NK-92 (cell line): Measurements from ENCODE around the gene CSRNP2.
"Not testable (repeated sequence)": the region's sequence is repeated elsewhere in the genome, so short reads cannot be mapped to it uniquely, and the experiment has no call there.

ENCODE experiments used
- DNase-seq: peaks from one replicate; lab custom pipeline; 2025; ENCODE audit not compliant: unreplicated experiment; lab: John Stamatoyannopoulos, UW

CSRNP2 gene

GRCh38 chr12:51028126-51028812, 55.1 kb downstream of the CSRNP2 start:
- DNase-seq, result no peak

DNA sequence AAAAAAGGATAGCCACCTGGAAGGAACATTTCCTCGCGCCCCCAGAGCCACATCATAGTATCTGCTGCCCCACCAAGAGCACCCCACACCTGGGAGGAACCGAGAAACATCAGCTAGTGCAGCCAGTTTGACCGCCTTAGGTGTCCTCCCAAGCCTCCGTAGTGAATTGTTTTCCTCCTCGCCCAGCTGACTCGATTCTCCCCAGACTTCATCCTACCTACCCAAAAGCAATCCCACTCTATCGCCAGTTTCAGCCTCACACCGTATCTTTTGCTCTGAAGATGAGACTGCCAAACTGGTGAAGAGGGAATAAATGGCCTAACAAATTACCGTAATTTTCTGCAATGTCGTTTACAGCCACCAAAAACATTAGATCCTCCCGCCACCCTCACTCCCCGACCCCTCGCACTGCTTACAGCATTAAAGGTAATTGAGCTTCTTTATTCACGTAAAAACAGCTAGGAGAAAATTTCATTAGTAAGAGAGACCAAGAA, 56.0 kb downstream of the CSRNP2 start:
- no peak for DNase-seq

- DNase-seq, result peak; percentile 63
Measured at GRCh38 chr12:51025836-51026638, 57.4 kb downstream of the CSRNP2 start, which contains the start of gene SLC11A2. TSS of gene SLC11A2 (minus strand) at chr12:51026384. CDS start at chr12:51010728, 15,656 bp downstream.

- DNase-seq, result no peak
Measured at GRCh38 chr12:51025338-51025835, 58.0 kb downstream of the CSRNP2 start.

DNA sequence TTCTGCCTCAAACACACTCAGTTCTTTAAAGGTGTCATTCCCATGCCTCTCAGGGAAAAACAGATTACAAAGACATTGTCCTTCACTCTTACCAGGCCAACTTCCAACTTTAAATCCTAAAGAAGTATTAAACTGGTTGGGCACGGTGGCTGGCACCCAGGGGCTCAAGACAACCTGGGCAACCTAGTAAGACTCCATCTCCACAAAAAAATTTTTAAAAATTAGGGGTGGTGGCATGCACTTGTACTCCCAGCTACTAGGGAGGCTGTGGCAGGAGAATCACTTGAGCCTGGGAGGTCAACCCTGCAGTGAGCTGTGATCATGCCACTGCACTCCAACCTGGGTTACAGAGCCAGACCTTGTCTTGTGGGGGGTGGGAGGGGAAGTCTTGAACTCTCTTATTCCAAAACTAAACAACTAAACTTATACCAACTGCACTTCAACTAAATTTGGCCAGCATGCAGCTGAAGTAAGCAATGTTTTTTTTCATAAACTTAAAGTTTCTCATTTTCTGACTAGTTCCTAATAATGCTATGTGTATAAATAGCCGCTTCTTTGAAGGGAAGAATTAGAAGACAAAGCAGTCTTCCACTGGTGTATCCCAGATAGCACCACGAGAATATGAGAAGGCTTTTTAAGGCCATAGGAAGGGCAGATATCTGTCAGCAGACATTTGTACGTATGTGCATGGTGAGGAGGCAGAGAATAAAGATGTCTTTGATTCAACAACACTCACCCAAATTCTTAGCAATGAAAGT, 59.6 kb downstream of the CSRNP2 start:
- DNase-seq, result no peak

GRCh38 chr12:51021694-51022093, 61.7 kb downstream of the CSRNP2 start:
- no peak for DNase-seq

GRCh38 chr12:51020448-51021182, 62.8 kb downstream of the CSRNP2 start:
- no peak for DNase-seq

DNA sequence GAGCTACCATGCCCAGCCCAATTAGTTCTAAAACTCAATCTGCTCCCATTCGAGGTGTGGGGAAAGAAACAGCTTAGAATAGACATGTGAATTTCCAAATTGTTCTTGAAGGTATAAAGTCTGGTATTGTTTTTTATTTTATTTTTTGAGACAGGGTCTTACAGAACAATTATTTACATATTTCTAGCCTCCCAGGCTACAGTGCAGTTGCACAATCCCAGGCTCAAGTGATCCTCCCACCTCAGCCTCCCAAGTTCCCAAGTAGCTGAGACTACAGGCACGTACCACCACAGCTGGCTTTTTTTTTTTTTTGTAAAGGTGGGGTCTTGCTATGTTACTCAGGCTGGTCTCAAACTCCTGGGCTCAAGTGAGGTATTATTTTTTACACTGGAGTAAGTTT, 63.5 kb downstream of the CSRNP2 start:
- no peak for DNase-seq

- no peak for DNase-seq
Measured at GRCh38 chr12:51018956-51019355, 64.4 kb downstream of the CSRNP2 start.

DNA sequence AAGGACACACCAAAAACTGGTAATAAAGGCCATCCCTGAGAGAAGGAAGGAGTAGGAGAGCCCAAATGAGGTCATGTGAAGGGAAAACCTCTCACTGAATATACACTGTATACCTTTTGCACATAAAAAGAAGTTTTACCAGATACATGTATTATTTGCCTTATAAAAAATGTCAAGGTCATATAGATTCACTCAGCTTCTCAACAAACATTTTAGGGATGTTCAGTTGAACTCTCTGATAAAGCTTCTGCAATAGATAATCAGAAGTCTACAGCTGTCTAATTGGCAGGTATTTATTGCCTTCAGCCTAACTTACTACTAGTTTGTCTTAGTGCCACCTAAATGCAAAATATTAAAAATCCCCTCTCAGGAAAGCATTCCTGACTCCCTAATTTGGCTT, 65.9 kb downstream of the CSRNP2 start:
- DNase-seq, result no peak

DNA sequence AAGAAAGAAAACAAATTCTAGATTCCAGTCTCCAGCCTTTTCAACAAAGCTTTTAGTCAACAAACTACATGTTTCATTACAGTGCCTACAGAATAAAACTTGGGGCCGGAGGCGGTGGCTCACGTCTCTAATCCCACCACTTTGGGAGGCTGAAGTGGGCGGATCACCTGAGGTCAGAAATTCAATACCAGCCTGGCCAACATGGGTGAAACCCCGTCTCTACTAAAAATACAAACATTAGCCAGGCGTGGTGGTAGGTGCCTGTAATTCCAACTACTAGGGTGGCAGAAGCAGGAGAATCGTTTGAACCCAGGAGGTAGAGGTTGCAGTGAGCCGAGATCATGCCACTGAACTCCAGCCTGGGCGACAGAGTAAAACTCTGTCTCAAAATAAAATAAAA, 68.9 kb downstream of the CSRNP2 start:
- not testable (repeated sequence) for DNase-seq

- no peak for DNase-seq
Measured at GRCh38 chr12:51013441-51013840, 70.0 kb downstream of the CSRNP2 start.

- no peak for DNase-seq
Measured at GRCh38 chr12:51012570-51013236, 70.7 kb downstream of the CSRNP2 start.

DNA sequence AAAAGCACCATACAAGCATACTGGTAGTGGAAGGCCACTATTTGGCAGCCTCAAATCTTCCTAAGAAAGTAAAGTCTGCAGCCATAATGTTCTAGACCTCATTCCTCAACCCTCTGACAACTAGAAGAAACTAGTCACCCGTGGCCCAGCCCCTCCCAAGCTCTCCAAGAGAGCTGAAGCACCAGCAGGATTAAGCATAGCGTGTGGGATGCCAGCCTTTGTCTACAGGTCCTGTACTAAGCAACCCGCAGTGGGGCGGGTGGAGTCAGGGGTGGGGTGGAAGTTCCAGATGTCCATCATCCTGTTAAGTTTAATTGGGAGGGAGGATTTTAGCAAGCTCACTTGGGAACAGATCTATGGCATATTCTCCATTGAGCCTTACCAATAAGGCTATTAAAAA, 71.4 kb downstream of the CSRNP2 start:
- no peak for DNase-seq
